ENCODE results near the gene TIMP2.
"Not testable (repeated sequence)": the region's sequence is repeated elsewhere in the genome, so short reads cannot be mapped to it uniquely, and the experiment has no call there.

The TIMP2 gene

GRCh38 chr17:78925234-78925633 lies at the start of gene TIMP2:
TSS of gene TIMP2 (minus strand) at chr17:78925387. CDS start at chr17:78925088, 299 bp downstream.
- DNase-seq = no peak

GRCh38 chr17:78973792-78974520 lies 48.8 kb upstream of the TIMP2 start:
- no peak for DNase-seq

GRCh38 chr17:78973196-78973595 lies 48.0 kb upstream of the TIMP2 start:
- no peak for DNase-seq

GRCh38 chr17:78972507-78973105 lies 47.4 kb upstream of the TIMP2 start:
- DNase-seq = no peak

- DNase-seq = no peak
Measured at GRCh38 chr17:78971756-78972506, 46.7 kb upstream of the TIMP2 start.

- DNase-seq = no peak
Measured at GRCh38 chr17:78970834-78971755, 45.9 kb upstream of the TIMP2 start.

GRCh38 chr17:78969865-78970264 lies 44.7 kb upstream of the TIMP2 start:
- no peak for DNase-seq

- DNase-seq = no peak
Measured at GRCh38 chr17:78967782-78968362, 42.7 kb upstream of the TIMP2 start.

- no peak for DNase-seq
Measured at GRCh38 chr17:78966910-78967600, 41.9 kb upstream of the TIMP2 start.

GRCh38 chr17:78966123-78966813 lies 41.1 kb upstream of the TIMP2 start:
- DNase-seq = no peak

GRCh38 chr17:78965491-78965924 lies 40.3 kb upstream of the TIMP2 start:
- DNase-seq = peak; percentile 56

- DNase-seq = no peak
Measured at GRCh38 chr17:78963378-78963777, 38.2 kb upstream of the TIMP2 start.

- DNase-seq = not testable (repeated sequence)
Measured at GRCh38 chr17:78962984-78963348, 37.8 kb upstream of the TIMP2 start.

- DNase-seq = no peak
Measured at GRCh38 chr17:78962345-78962983, 37.3 kb upstream of the TIMP2 start.

- no peak for DNase-seq
Measured at GRCh38 chr17:78961571-78961970, 36.4 kb upstream of the TIMP2 start.

- DNase-seq = no peak
Measured at GRCh38 chr17:78960928-78961327, 35.7 kb upstream of the TIMP2 start.

- DNase-seq = no peak
Measured at GRCh38 chr17:78959803-78960202, 34.6 kb upstream of the TIMP2 start.

GRCh38 chr17:78958641-78959127 lies 33.5 kb upstream of the TIMP2 start:
- no peak for DNase-seq

GRCh38 chr17:78957128-78957527 lies 31.9 kb upstream of the TIMP2 start:
- no peak for DNase-seq

GRCh38 chr17:78956254-78956653 lies 31.1 kb upstream of the TIMP2 start:
- DNase-seq = no peak

Data from NCI-H187 treated with DMSO at 0.1 percent for 48 hours (cell line).